ENCODE results near the gene ANKRD10. TPM values are rescaled to one million over a fixed set of nuclear protein-coding genes. Genes with fewer than 3 reads are reported as not detected.

The ANKRD10 gene
- total RNA-seq, 1 donor from 2014 or later, result 228 TPM

GRCh38 chr13:110888390-110888789 is 26.5 kb downstream of the ANKRD10 start:
- no peak for TF ChIP-seq CTCF (IDR thresholded peaks at IDR 0.05; ENCODE audit: unreplicated experiment)
- no peaks in the 10 kb centered on the region for H3K9me3 Mint-ChIP-seq (ENCODE audit: low read depth)
- no peak for DNase-seq (ENCODE audit: low spot score, unreplicated experiment)
- H3K36me3 Mint-ChIP-seq (ENCODE audit: insufficient read depth), result peaks cover 10% of the 10 kb centered on the region
- H3K4me3 Mint-ChIP-seq (ENCODE audit: low read depth), result no peak overlapping the region
- peak overlapping the region; percentile 92 for H3K27ac Mint-ChIP-seq
- H3K27me3 Mint-ChIP-seq, result no peaks in the 10 kb centered on the region
- H3K4me1 Mint-ChIP-seq (ENCODE audit: low read depth), result peaks cover 19% of the 10 kb centered on the region

- Mint-ChIP-seq H3K27me3 (no peaks in the 10 kb centered on the region), H3K4me1 (ENCODE audit: low read depth) (peaks cover 21% of the 10 kb centered on the region), H3K9me3 (ENCODE audit: low read depth) (no peaks in the 10 kb centered on the region), H3K36me3 (ENCODE audit: insufficient read depth) (peaks cover 7% of the 10 kb centered on the region), H3K4me3 (ENCODE audit: low read depth) (no peak overlapping the region), H3K27ac (peak overlapping the region; percentile 92)
- TF ChIP-seq CTCF (IDR thresholded peaks at IDR 0.05; ENCODE audit: unreplicated experiment), result no peak
- no peak for DNase-seq (ENCODE audit: low spot score, unreplicated experiment)
These were observed 27.1 kb downstream of the ANKRD10 start for GRCh38 chr13:110887597-110888333.

GRCh38 chr13:110886870-110887596 is 27.8 kb downstream of the ANKRD10 start:
- Mint-ChIP-seq H3K4me1 (ENCODE audit: low read depth) (peaks cover 24% of the 10 kb centered on the region), H3K27me3 (no peaks in the 10 kb centered on the region), H3K4me3 (ENCODE audit: low read depth) (no peak overlapping the region), H3K36me3 (ENCODE audit: insufficient read depth) (peaks cover 3% of the 10 kb centered on the region), H3K27ac (peak overlapping the region; percentile 67), H3K9me3 (ENCODE audit: low read depth) (no peaks in the 10 kb centered on the region)
- TF ChIP-seq CTCF (IDR thresholded peaks at IDR 0.05; ENCODE audit: unreplicated experiment), result no peak
- no peak for DNase-seq (ENCODE audit: low spot score, unreplicated experiment)

GRCh38 chr13:110885966-110886869 is 28.7 kb downstream of the ANKRD10 start:
- peak overlapping the region; percentile 65 for H3K27ac Mint-ChIP-seq
- H3K36me3 Mint-ChIP-seq (ENCODE audit: insufficient read depth), result peaks cover 3% of the 10 kb centered on the region
- no peak overlapping the region for H3K4me3 Mint-ChIP-seq (ENCODE audit: low read depth)
- DNase-seq (ENCODE audit: low spot score, unreplicated experiment), result no peak
- H3K27me3 Mint-ChIP-seq, result no peaks in the 10 kb centered on the region
- peaks cover 24% of the 10 kb centered on the region for H3K4me1 Mint-ChIP-seq (ENCODE audit: low read depth)
- TF ChIP-seq CTCF (IDR thresholded peaks at IDR 0.05; ENCODE audit: unreplicated experiment), result peak; percentile 28
- no peaks in the 10 kb centered on the region for H3K9me3 Mint-ChIP-seq (ENCODE audit: low read depth)

GRCh38 chr13:110885516-110885915 is 29.4 kb downstream of the ANKRD10 start:
- no peak for DNase-seq (ENCODE audit: low spot score, unreplicated experiment)
- H3K27ac Mint-ChIP-seq, result peak overlapping the region; percentile 65
- no peak overlapping the region for H3K4me3 Mint-ChIP-seq (ENCODE audit: low read depth)
- peaks cover 24% of the 10 kb centered on the region for H3K4me1 Mint-ChIP-seq (ENCODE audit: low read depth)
- no peaks in the 10 kb centered on the region for H3K27me3 Mint-ChIP-seq
- H3K36me3 Mint-ChIP-seq (ENCODE audit: insufficient read depth), result peaks cover 4% of the 10 kb centered on the region
- no peak for TF ChIP-seq CTCF (IDR thresholded peaks at IDR 0.05; ENCODE audit: unreplicated experiment)
- H3K9me3 Mint-ChIP-seq (ENCODE audit: low read depth), result no peaks in the 10 kb centered on the region
